A549 (cell line): Measurements from ENCODE around the gene SYNE3. TPM values are rescaled to one million over a fixed set of nuclear protein-coding genes. Genes with fewer than 3 reads are reported as not detected.
A peak's percentile ranks its signal among the peaks of the same experiment; 100 is the strongest.

Experiments used
- ATAC-seq, 2 experiments: fragments of 200-7000 bp in 1 of 2; fragments of >200 bp in 1 of 2; cut with Nextera tagmentation in 1 of 2; cut with Tn5 transposase in 1 of 2; 3 replicates each; pipeline versions ENCODE4 v1.8.0 to v1.9.1; 2018 to 2020; ENCODE audit warnings: mild to moderate bottlenecking in 1 of 2, moderate library complexity in 1 of 2
- CTCF ChIA-PET: fragments of 300-600 bp; sonication (Branson Sonifier 250); formaldehyde crosslinking; extraction: SDS; loops from one replicate; lab custom pipeline; 2021; ENCODE audit warnings: antibody characterized with exemption, inconsistent platforms; lab: Yijun Ruan, JAX
- POLR2A ChIA-PET: fragments of 350-600 bp; formaldehyde crosslinking; extraction: SDS; loops from one replicate; lab custom pipeline; 2021; ENCODE audit warnings: antibody characterized with exemption, inconsistent platforms; lab: Yijun Ruan, JAX
- DNase-seq, 2 experiments: peaks; one replicate each; pipeline versions ENCODE4 v3.0.0 to v3.0.0-alpha.2; 2011 to 2016; ENCODE audit warnings: low read depth in 1 of 2, low spot score in 1 of 2
- FAIRE-seq: peaks from 2 replicates; lab custom pipeline; 2011; peaks lifted over from hg19 to GRCh38; lab: Jason Lieb, UNC
- H3K27ac ChIP-seq, 2 experiments: fragments of >200 bp; sonication (Bioruptor Twin); formaldehyde crosslinking; 3 replicates each; pipeline ENCODE4 v1.5.1; 2016 to 2017
- H3K4me1 ChIP-seq: fragments of >200 bp; sonication (Bioruptor Twin); formaldehyde crosslinking; 3 replicates; pipeline ENCODE4 v1.6.1; 2016
- H3K4me2 ChIP-seq: fragments of >200 bp; sonication (Bioruptor Twin); formaldehyde crosslinking; 3 replicates; pipeline ENCODE4 v1.6.1; 2016
- H3K4me3 ChIP-seq: fragments of >200 bp; sonication (Bioruptor Twin); formaldehyde crosslinking; 3 replicates; pipeline ENCODE4 v1.5.1; 2016
- H3K9me3 ChIP-seq: fragments of >200 bp; sonication (Bioruptor Twin); formaldehyde crosslinking; 3 replicates; pipeline ENCODE4 v1.6.1; 2016
- ATOH8 ChIP-seq: fragments of 250-450 bp; sonication (Bioruptor Pico); IDR thresholded peaks from 2 replicates; pipeline ENCODE4 v1.5.0; 2020; ENCODE audit warnings: low read depth, mild to moderate bottlenecking, moderate library complexity
- BCL3 ChIP-seq: fragments of >200 bp; sonication (Bioruptor Twin); formaldehyde crosslinking; IDR thresholded peaks from 3 replicates; pipeline ENCODE4 v1.6.1; 2016
- BHLHE40 ChIP-seq: IDR thresholded peaks from 2 replicates; pipeline ENCODE4 v1.6.1; 2012; ENCODE audit warnings: low read depth, low read length, inconsistent platforms
- CBX8 ChIP-seq: fragments of 200-600 bp; sonication (generic); IDR thresholded peaks from 2 replicates; pipeline ENCODE4 v1.6.1; 2016
- CEBPB ChIP-seq, 2 experiments: fragments of >200 bp in 1 of 2; sonication (Bioruptor Twin) in 1 of 2; formaldehyde crosslinking in 1 of 2; IDR thresholded peaks; 2 replicates each; pipeline ENCODE4 v1.6.1; 2012 to 2016
- CHD2 ChIP-seq: fragments of 150-350 bp; IDR thresholded peaks from 2 replicates; pipeline ENCODE4 v1.6.1; 2014; ENCODE audit warnings: low read length; ENCODE audit not compliant: partially characterized antibody
- CTCF ChIP-seq: fragments of >200 bp; sonication (Bioruptor Twin); formaldehyde crosslinking; IDR thresholded peaks from 3 replicates; pipeline ENCODE4 v1.5.1; 2016
- EHMT2 ChIP-seq: fragments of 200-600 bp; sonication (generic); IDR thresholded peaks from 2 replicates; pipeline ENCODE4 v1.6.1; 2016; ENCODE audit warnings: antibody characterized with exemption, low read depth, mild to moderate bottlenecking, moderate library complexity
- FOSL2 ChIP-seq, 2 experiments: fragments of 450-650 bp in 1 of 2; fragments of >200 bp in 1 of 2; sonication (Bioruptor Twin) in 1 of 2; formaldehyde crosslinking; IDR thresholded peaks; 2 replicates each; pipeline versions ENCODE4 v1.5.0 to v1.6.1; 2016 to 2020; ENCODE audit warnings: mild to moderate bottlenecking in 1 of 2, moderate library complexity in 1 of 2
- HES2 ChIP-seq: fragments of >200 bp; sonication (Bioruptor Twin); formaldehyde crosslinking; IDR thresholded peaks from 2 replicates; pipeline ENCODE4 v1.6.1; 2016
- HEYL ChIP-seq: fragments of 250-450 bp; sonication (Bioruptor Pico); IDR thresholded peaks from 2 replicates; pipeline ENCODE4 v1.8.0; 2021; ENCODE audit warnings: mild to moderate bottlenecking, moderate library complexity
- HOXB5 ChIP-seq: fragments of 250-450 bp; sonication (Bioruptor Pico); IDR thresholded peaks from 2 replicates; pipeline ENCODE4 v1.5.0; 2020; ENCODE audit warnings: mild to moderate bottlenecking, moderate library complexity
- KDM1A ChIP-seq: fragments of 200-600 bp; sonication (generic); IDR thresholded peaks from 2 replicates; pipeline ENCODE4 v1.6.1; 2016; ENCODE audit warnings: low read depth, mild to moderate bottlenecking
- KDM5A ChIP-seq: fragments of 200-600 bp; sonication (generic); IDR thresholded peaks from 2 replicates; pipeline ENCODE4 v1.6.1; 2016; ENCODE audit warnings: antibody characterized with exemption, mild to moderate bottlenecking
- MAX ChIP-seq: IDR thresholded peaks from 2 replicates; pipeline ENCODE4 v1.6.1; 2012
- MAZ ChIP-seq: fragments of 150-350 bp; IDR thresholded peaks from 2 replicates; pipeline ENCODE4 v1.6.1; 2014; ENCODE audit warnings: antibody characterized with exemption, low read depth, low read length, borderline replicate concordance
- NPAS2 ChIP-seq: fragments of 250-450 bp; sonication (Bioruptor Pico); IDR thresholded peaks from 2 replicates; pipeline ENCODE4 v1.8.0; 2022; ENCODE audit warnings: mild to moderate bottlenecking, moderate library complexity, borderline replicate concordance
- PHF8 ChIP-seq: fragments of 200-600 bp; sonication (generic); IDR thresholded peaks from 2 replicates; pipeline ENCODE4 v1.6.1; 2016; ENCODE audit warnings: low read depth, mild to moderate bottlenecking, antibody characterized with exemption, moderate library complexity, borderline replicate concordance
- POLR2A ChIP-seq: IDR thresholded peaks from 2 replicates; pipeline ENCODE4 v1.6.1; 2012; ENCODE audit warnings: mild to moderate bottlenecking, low read length
- POLR2AphosphoS2 ChIP-seq: conservative IDR thresholded peaks from 2 replicates; pipeline ENCODE4 v1.6.1; 2012; ENCODE audit warnings: low read length, improper control_type of control experiment, inconsistent platforms
- RCOR1 ChIP-seq: fragments of 150-350 bp; IDR thresholded peaks from 2 replicates; pipeline ENCODE4 v1.6.1; 2014; ENCODE audit warnings: antibody characterized with exemption, low read length, low read depth
- REST ChIP-seq: fragments of 200-600 bp; sonication (generic); IDR thresholded peaks from 2 replicates; pipeline ENCODE4 v1.6.1; 2016; ENCODE audit warnings: antibody characterized with exemption, mild to moderate bottlenecking, moderate library complexity
- RFX5 ChIP-seq: fragments of 450-650 bp; IDR thresholded peaks from 2 replicates; pipeline ENCODE4 v1.7.1; 2014; ENCODE audit warnings: antibody characterized with exemption, mild to moderate bottlenecking, moderate library complexity
- SREBF2 ChIP-seq: fragments of 450-650 bp; IDR thresholded peaks from 2 replicates; pipeline ENCODE4 v1.6.1; 2014; ENCODE audit warnings: mild to moderate bottlenecking, moderate library complexity
- WGBS: methylation state at CpG from one replicate; pipeline ENCODE4 v1.1.6; 2017; ENCODE audit errors: missing lambda C conversion rate; 5-methylcytosine and 5-hydroxymethylcytosine counted together
- polyA plus RNA-seq, 4 experiments: library from polyadenylated mRNA; depleted of rRNA in 3 of 4; stranded (reverse); fragments of >200 nt; fragmentation: RNase III in 1 of 4; extraction: RNeasy Plus Mini Kit Qiagen cat#74134 plus additional on column Dnase treatment in 1 of 4; gene quantifications; 2 replicates in 3 of 4; 3 replicates in 1 of 4; pipeline ENCODE4 v1.2.3, GENCODE V29; 2011 to 2017

SYNE3 gene
- polyA plus RNA-seq, 2 of the 4 experiments (the other 2 are of a cell fraction), result 0.05 to 0.08 TPM

GRCh38 chr14:95535226-95536021 lies 19.0 kb upstream of the SYNE3 start:
- peak overlapping the region; percentile 88 for H3K4me2 ChIP-seq
- CTCF ChIA-PET, result interaction anchor here (0.6 to 1.8 kb wide), 6 partner anchors 11 to 459 kb away, joined by 3 to 7 read pairs (median 3); no protein-coding TSS in a partner anchor
- ATAC-seq (peak in 1 of 2 experiments; percentile 26; a peak in 2 of 6 replicates), FAIRE-seq (no peak), DNase-seq (no peak)
- H3K4me3 ChIP-seq, result peak overlapping the region; percentile 74
- H3K4me1 ChIP-seq, result peaks cover 40% of the 10 kb centered on the region
- H3K27ac ChIP-seq, result peak overlapping the region; percentile 80 to 95
- POLR2A ChIA-PET, result no interaction called here
- TF ChIP-seq RFX5 (no peak), PHF8 (peak; percentile 25; the same call in 1 of the 2 replicates), MAX (0 out of 2 replicates have a peak, but pooled peaks have one; percentile 14)
- 0% methylated on average over 22 of the region's 52 CpGs for WGBS
- H3K9me3 ChIP-seq, result no peaks in the 10 kb centered on the region

- Histone ChIP-seq H3K4me3 (peak within 1 kb of the TSS; percentile 96), H3K4me1 (peaks cover 43% of the 10 kb centered on the region), H3K9me3 (no peaks in the 10 kb centered on the region), H3K4me2 (peak within 1 kb of the TSS; percentile 91), H3K27ac (peak within 1 kb of the TSS; percentile 91 to 95)
- ChIA-PET CTCF (interaction anchor here (0.7 to 1.8 kb wide), 7 partner anchors 12 to 1219 kb away, joined by 3 to 7 read pairs (median 3); no protein-coding TSS in a partner anchor), POLR2A (interaction anchor here (0.7 to 1.2 kb wide), 6 partner anchors 12 to 801 kb away, joined by 3 to 6 read pairs (median 3); no protein-coding TSS in a partner anchor)
- ATAC-seq (peak; percentile 96 to 98), FAIRE-seq (peak; percentile 98), DNase-seq (peak; percentile 100)
- under 1% methylated on average over 50 of the region's 97 CpGs for WGBS
- no peak for TF ChIP-seq RCOR1
- no peak for TF ChIP-seq EHMT2
- no peak for TF ChIP-seq CTCF
- TF ChIP-seq NPAS2 (CRISPR knock-in tag), result no peak
- no peak for TF ChIP-seq KDM1A
- TF ChIP-seq BCL3, result 0 out of 3 replicates have a peak, but pooled peaks have one; percentile 25
- TF ChIP-seq SREBF2, result no peak
- no peak for TF ChIP-seq BHLHE40
- no peak for TF ChIP-seq REST
- TF ChIP-seq HEYL, result no peak
- no peak for TF ChIP-seq FOSL2 (IDR thresholded peaks at IDR 0.05)
- no peak for TF ChIP-seq FOSL2 (CRISPR knock-in tag; IDR thresholded peaks at IDR 0.05)
- no peak for TF ChIP-seq CEBPB (IDR thresholded peaks at IDR 0.05)
- no peak for TF ChIP-seq MAZ
- TF ChIP-seq ATOH8 (CRISPR knock-in tag), result no peak
- peak; percentile 91 for TF ChIP-seq MAX
- peak; percentile 69 for TF ChIP-seq POLR2A
- TF ChIP-seq CHD2, result no peak
- no peak for TF ChIP-seq CBX8
- TF ChIP-seq POLR2AphosphoS2, result no peak
- TF ChIP-seq KDM5A, result peak; percentile 36; the same call in 1 of the 2 replicates
- TF ChIP-seq HOXB5 (CRISPR knock-in tag), result 0 out of 2 replicates have a peak, but pooled peaks have one; percentile 44
- no peak for TF ChIP-seq HES2
Measured at GRCh38 chr14:95534299-95535225, 18.1 kb upstream of the SYNE3 start, which contains the start of gene GLRX5. GLRX5 (plus strand) TSS chr14:95535050; CDS start chr14:95535090, 40 bp downstream.
